Liver (tissue), 9 donors: Measurements from ENCODE around the gene ABHD8. TPM values are rescaled to one million over a fixed set of nuclear protein-coding genes. Genes with fewer than 3 reads are reported as not detected.

Source experiments
- DNase-seq: peaks from one replicate; pipeline ENCODE4 v3.0.0-alpha.2; 2017; ENCODE audit warnings: low spot score
- H3K27ac ChIP-seq, 2 donors: one replicate each; pipeline ENCODE4 v1.7.0; 2013; ENCODE audit warnings: inconsistent platforms in 2 of 2, low read length in 2 of 2, control low read depth in 1 of 2, low read depth in 1 of 2, mild to moderate bottlenecking in 1 of 2
- H3K27me3 ChIP-seq, 4 donors: one replicate each; pipeline versions ENCODE4 v1.6.1 to v1.7.0; 2013; ENCODE audit warnings: low read length in 3 of 4, inconsistent platforms in 1 of 4, mild to moderate bottlenecking in 1 of 4, moderate library complexity in 1 of 4; ENCODE audit not compliant: control insufficient read depth in 4 of 4, insufficient read depth in 4 of 4
- H3K36me3 ChIP-seq, 4 donors: one replicate each; pipeline versions ENCODE4 v1.6.1 to v1.7.0; 2013; ENCODE audit warnings: low read length in 3 of 4, mild to moderate bottlenecking in 3 of 4, low read depth in 1 of 4, moderate library complexity in 1 of 4; ENCODE audit not compliant: control insufficient read depth in 4 of 4, insufficient read depth in 3 of 4
- H3K4me1 ChIP-seq, 4 donors: one replicate each; pipeline versions ENCODE4 v1.6.1 to v1.7.0; 2013; ENCODE audit warnings: low read length in 3 of 4, mild to moderate bottlenecking in 3 of 4, moderate library complexity in 1 of 4; ENCODE audit not compliant: control insufficient read depth in 4 of 4, insufficient read depth in 4 of 4
- H3K4me3 ChIP-seq, 3 donors: one replicate each; pipeline versions ENCODE4 v1.6.1 to v1.7.0; 2013; ENCODE audit warnings: low read length in 3 of 3, control low read depth in 1 of 3, low read depth in 1 of 3, mild to moderate bottlenecking in 1 of 3
- H3K9ac ChIP-seq, 2 donors: one replicate each; pipeline ENCODE4 v1.7.0; 2013; ENCODE audit warnings: low read length in 2 of 2, mild to moderate bottlenecking in 2 of 2, moderate library complexity in 2 of 2, control low read depth in 1 of 2, low read depth in 1 of 2
- H3K9me3 ChIP-seq, 4 donors: one replicate each; pipeline versions ENCODE4 v1.6.1 to v1.7.0; 2013; ENCODE audit warnings: low read length in 3 of 4; ENCODE audit not compliant: control insufficient read depth in 4 of 4
- EGR1 ChIP-seq, 2 donors: IDR thresholded peaks; 2 replicates each; pipeline ENCODE4 v1.6.1; 2016 to 2018; ENCODE audit warnings: antibody characterized with exemption in 2 of 2, low read depth in 2 of 2
- FOXA1 ChIP-seq: IDR thresholded peaks from 2 replicates; pipeline ENCODE4 v1.6.1; 2016; ENCODE audit warnings: antibody characterized with exemption
- FOXA2 ChIP-seq: IDR thresholded peaks from 2 replicates; pipeline ENCODE4 v1.6.1; 2016; ENCODE audit warnings: antibody characterized with exemption
- GABPA ChIP-seq, 2 donors: IDR thresholded peaks in 1 of 2; conservative IDR thresholded peaks in 1 of 2; 2 replicates each; pipeline ENCODE4 v1.6.1; 2016; ENCODE audit warnings: antibody characterized with exemption in 2 of 2, mild to moderate bottlenecking in 1 of 2, moderate library complexity in 1 of 2
- HNF4A ChIP-seq, 2 donors: conservative IDR thresholded peaks; 2 replicates each; pipeline ENCODE4 v1.6.1; 2016; ENCODE audit warnings: antibody characterized with exemption in 2 of 2, mild to moderate bottlenecking in 2 of 2
- HNF4G ChIP-seq: IDR thresholded peaks from 2 replicates; pipeline ENCODE4 v1.6.1; 2016; ENCODE audit warnings: antibody characterized with exemption
- JUND ChIP-seq, 2 donors: IDR thresholded peaks; 2 replicates each; pipeline ENCODE4 v1.6.1; 2016; ENCODE audit warnings: antibody characterized with exemption in 2 of 2
- NR2F2 ChIP-seq: IDR thresholded peaks from 2 replicates; pipeline ENCODE4 v1.6.1; 2016; ENCODE audit warnings: antibody characterized with exemption
- RAD21 ChIP-seq, 2 donors: IDR thresholded peaks; 2 replicates each; pipeline ENCODE4 v1.6.1; 2016; ENCODE audit warnings: antibody characterized with exemption in 2 of 2, mild to moderate bottlenecking in 2 of 2
- RXRA ChIP-seq, 2 donors: IDR thresholded peaks; 2 replicates each; pipeline ENCODE4 v1.6.1; 2017 to 2018; ENCODE audit warnings: antibody characterized with exemption in 2 of 2, mild to moderate bottlenecking in 1 of 2
- SP1 ChIP-seq: IDR thresholded peaks from 2 replicates; pipeline ENCODE4 v1.6.1; 2018; ENCODE audit warnings: antibody characterized with exemption, mild to moderate bottlenecking
- TAF1 ChIP-seq: conservative IDR thresholded peaks from 2 replicates; pipeline ENCODE4 v1.6.1; 2016; ENCODE audit warnings: antibody characterized with exemption, mild to moderate bottlenecking
- YY1 ChIP-seq: IDR thresholded peaks from 2 replicates; pipeline ENCODE4 v1.6.1; 2016; ENCODE audit warnings: antibody characterized with exemption, mild to moderate bottlenecking
- WGBS: extraction: QIAGEN DNeasy Blood & Tissue Kit; methylation state at CpG from one replicate; pipeline ENCODE4 v1.1.7; 2013; 5-methylcytosine and 5-hydroxymethylcytosine counted together
- polyA plus RNA-seq, 2 donors: library from polyadenylated mRNA; stranded (reverse) in 1 of 2; unstranded in 1 of 2; fragments of 200-250 nt in 1 of 2; fragments of >200 nt in 1 of 2; fragmentation: Nextera tagmentation in 1 of 2; extraction: Ambion mirVana in 1 of 2; gene quantifications; one replicate each; pipeline versions ENCODE4 v1.2.1 to v1.2.3, GENCODE V29; 2013 to 2015
- total RNA-seq, 2 donors: library from RNA; depleted of rRNA; stranded (reverse); fragments of >200 nt; gene quantifications; one replicate each; pipeline ENCODE4 v1.2.3, GENCODE V29; 2014
- TF ChIP-seq, protein P1 (sequence below): IDR thresholded peaks from 2 replicates; pipeline ENCODE4 v1.6.1; 2016; ENCODE audit warnings: antibody characterized with exemption, mild to moderate bottlenecking
- TF ChIP-seq, protein P2 (sequence below): IDR thresholded peaks from 2 replicates; pipeline ENCODE4 v1.6.1; 2016; ENCODE audit warnings: antibody characterized with exemption
- TF ChIP-seq, protein P3 (sequence below): IDR thresholded peaks from 2 replicates; pipeline ENCODE4 v1.6.1; 2016; ENCODE audit warnings: antibody characterized with exemption
- TF ChIP-seq, protein P4 (sequence below): fragments of 150-350 bp; IDR thresholded peaks from 2 replicates; pipeline ENCODE4 v1.5.1; 2017; ENCODE audit warnings: improper control_type of control experiment, low read depth, low read length; ENCODE audit not compliant: missing input control
- TF ChIP-seq, protein P5 (sequence below): IDR thresholded peaks from 2 replicates; pipeline ENCODE4 v1.6.1; 2016; ENCODE audit warnings: antibody characterized with exemption
- donor health status: healthy.
- donor health status: healthy.
- donor health status: healthy.
- donor health status: healthy.
- donor health status: healthy.

ABHD8 gene
- total and polyA plus RNA-seq, 4 donors, result 6.3 to 26.9 (median 14.4) TPM

DNA sequence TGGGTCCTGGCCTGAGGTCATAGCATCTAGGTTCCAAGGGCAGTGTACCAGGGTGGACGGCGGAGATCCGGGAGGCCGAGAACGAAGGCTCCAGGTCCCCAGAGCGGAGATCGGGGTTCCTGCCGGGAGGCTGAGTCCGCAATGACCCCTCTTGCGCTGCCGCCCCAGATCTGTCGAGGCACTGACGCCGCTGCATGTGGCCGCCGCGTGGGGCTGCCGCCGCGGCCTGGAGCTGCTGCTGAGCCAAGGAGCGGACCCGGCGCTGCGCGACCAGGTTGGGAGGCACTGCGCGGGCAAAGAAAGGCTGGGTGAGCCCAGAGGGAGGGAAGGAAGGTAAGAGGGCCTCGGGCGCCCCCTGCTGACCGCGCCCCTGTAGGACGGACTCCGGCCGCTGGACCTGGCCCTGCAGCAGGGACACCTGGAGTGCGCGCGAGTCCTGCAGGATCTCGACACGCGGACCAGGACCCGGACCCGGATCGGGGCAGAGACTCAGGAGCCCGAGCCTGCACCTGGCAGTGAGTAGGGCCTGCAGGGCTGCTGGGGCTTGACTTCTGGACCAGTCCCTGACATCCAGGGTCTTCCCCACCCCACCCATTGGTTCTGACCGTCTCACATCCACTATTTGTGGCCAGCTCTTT, 20.6 kb downstream of the ABHD8 start (continued):
- TF ChIP-seq, protein P1, sequence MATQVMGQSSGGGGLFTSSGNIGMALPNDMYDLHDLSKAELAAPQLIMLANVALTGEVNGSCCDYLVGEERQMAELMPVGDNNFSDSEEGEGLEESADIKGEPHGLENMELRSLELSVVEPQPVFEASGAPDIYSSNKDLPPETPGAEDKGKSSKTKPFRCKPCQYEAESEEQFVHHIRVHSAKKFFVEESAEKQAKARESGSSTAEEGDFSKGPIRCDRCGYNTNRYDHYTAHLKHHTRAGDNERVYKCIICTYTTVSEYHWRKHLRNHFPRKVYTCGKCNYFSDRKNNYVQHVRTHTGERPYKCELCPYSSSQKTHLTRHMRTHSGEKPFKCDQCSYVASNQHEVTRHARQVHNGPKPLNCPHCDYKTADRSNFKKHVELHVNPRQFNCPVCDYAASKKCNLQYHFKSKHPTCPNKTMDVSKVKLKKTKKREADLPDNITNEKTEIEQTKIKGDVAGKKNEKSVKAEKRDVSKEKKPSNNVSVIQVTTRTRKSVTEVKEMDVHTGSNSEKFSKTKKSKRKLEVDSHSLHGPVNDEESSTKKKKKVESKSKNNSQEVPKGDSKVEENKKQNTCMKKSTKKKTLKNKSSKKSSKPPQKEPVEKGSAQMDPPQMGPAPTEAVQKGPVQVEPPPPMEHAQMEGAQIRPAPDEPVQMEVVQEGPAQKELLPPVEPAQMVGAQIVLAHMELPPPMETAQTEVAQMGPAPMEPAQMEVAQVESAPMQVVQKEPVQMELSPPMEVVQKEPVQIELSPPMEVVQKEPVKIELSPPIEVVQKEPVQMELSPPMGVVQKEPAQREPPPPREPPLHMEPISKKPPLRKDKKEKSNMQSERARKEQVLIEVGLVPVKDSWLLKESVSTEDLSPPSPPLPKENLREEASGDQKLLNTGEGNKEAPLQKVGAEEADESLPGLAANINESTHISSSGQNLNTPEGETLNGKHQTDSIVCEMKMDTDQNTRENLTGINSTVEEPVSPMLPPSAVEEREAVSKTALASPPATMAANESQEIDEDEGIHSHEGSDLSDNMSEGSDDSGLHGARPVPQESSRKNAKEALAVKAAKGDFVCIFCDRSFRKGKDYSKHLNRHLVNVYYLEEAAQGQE, result no peak
- no peak for TF ChIP-seq YY1

DNA sequence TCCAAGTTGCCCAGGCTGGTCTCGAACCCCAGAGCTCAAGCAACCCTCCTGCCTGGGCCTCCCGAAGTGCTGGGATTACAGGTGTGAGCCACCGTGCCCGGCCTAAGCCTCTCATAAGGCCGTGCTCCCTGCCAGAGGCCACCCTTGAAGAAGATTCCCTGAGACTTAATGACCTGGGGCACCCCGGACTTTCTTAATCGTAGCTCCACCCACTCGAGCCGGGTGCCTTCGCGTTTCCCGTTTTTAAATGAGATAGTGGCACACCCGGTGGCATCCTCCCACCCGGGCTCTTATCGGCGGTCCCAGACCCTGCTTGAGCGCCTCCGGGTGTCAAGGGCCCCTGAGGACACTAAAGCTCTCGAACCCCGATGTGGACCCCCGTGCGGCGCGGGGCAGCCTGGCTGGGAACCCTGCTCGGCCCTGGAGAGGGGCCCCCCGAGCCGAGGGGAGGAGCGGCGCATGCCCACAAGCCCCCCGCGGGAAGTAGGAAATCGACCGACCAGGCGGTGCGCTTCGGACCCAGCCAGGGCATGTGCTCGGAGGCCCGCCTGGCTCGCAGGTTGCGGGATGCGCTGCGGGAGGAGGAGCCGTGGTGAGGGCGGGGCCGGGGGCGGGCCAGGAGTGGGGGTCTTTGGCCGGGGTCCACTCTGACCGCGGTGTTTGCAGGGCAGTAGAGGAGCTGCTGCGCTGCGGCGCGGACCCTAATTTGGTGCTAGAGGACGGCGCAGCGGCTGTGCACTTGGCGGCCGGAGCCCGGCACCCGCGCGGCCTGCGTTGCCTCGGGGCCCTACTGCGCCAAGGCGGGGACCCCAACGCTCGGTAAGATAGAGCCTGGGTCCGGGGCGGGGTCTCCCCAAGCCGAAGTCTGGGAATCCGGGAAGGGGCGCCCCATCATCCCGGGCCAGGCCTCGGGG, 21.6 kb downstream of the ABHD8 start, which contains the start of gene ANKLE1:
Gene ANKLE1, plus strand, starts transcription at position 511 of the 914 bp plus-strand sequence. Its CDS starts 20 bp downstream, at position 531.
- H3K27me3 ChIP-seq, result no peaks in the 10 kb centered on the region
- peak; percentile 87 for DNase-seq
- TF ChIP-seq GABPA (IDR thresholded peaks at IDR 0.05 in 1 of 2, conservative IDR thresholded peaks at IDR 0.05 in 1 of 2) (no peak), FOXA1 (no peak), HNF4G (no peak), RXRA (IDR thresholded peaks at IDR 0.05) (no peak), SP1 (no peak), TAF1 (no peak), EGR1 (IDR thresholded peaks at IDR 0.05; ENCODE audit: low read depth in 2 of 2) (no peak), NR2F2 (no peak), YY1 (no peak), FOXA2 (no peak), HNF4A (conservative IDR thresholded peaks at IDR 0.05) (no peak), JUND (IDR thresholded peaks at IDR 0.05) (no peak), RAD21 (IDR thresholded peaks at IDR 0.05) (no peak)
- TF ChIP-seq, protein P1, result no peak
- TF ChIP-seq, protein P2, sequence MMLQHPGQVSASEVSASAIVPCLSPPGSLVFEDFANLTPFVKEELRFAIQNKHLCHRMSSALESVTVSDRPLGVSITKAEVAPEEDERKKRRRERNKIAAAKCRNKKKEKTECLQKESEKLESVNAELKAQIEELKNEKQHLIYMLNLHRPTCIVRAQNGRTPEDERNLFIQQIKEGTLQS, result no peak
- TF ChIP-seq, protein P3, sequence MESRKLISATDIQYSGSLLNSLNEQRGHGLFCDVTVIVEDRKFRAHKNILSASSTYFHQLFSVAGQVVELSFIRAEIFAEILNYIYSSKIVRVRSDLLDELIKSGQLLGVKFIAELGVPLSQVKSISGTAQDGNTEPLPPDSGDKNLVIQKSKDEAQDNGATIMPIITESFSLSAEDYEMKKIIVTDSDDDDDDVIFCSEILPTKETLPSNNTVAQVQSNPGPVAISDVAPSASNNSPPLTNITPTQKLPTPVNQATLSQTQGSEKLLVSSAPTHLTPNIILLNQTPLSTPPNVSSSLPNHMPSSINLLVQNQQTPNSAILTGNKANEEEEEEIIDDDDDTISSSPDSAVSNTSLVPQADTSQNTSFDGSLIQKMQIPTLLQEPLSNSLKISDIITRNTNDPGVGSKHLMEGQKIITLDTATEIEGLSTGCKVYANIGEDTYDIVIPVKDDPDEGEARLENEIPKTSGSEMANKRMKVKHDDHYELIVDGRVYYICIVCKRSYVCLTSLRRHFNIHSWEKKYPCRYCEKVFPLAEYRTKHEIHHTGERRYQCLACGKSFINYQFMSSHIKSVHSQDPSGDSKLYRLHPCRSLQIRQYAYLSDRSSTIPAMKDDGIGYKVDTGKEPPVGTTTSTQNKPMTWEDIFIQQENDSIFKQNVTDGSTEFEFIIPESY, result no peak
- TF ChIP-seq, protein P4, sequence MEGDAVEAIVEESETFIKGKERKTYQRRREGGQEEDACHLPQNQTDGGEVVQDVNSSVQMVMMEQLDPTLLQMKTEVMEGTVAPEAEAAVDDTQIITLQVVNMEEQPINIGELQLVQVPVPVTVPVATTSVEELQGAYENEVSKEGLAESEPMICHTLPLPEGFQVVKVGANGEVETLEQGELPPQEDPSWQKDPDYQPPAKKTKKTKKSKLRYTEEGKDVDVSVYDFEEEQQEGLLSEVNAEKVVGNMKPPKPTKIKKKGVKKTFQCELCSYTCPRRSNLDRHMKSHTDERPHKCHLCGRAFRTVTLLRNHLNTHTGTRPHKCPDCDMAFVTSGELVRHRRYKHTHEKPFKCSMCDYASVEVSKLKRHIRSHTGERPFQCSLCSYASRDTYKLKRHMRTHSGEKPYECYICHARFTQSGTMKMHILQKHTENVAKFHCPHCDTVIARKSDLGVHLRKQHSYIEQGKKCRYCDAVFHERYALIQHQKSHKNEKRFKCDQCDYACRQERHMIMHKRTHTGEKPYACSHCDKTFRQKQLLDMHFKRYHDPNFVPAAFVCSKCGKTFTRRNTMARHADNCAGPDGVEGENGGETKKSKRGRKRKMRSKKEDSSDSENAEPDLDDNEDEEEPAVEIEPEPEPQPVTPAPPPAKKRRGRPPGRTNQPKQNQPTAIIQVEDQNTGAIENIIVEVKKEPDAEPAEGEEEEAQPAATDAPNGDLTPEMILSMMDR, result no peak
- TF ChIP-seq, protein P5, sequence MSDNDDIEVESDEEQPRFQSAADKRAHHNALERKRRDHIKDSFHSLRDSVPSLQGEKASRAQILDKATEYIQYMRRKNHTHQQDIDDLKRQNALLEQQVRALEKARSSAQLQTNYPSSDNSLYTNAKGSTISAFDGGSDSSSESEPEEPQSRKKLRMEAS, result no peak
- 10% methylated on average over 75 of the region's 75 CpGs for WGBS
- H3K27ac ChIP-seq, result no peak within 1 kb of the TSS
- peaks cover 3 to 19% (median 9%) of the 10 kb centered on the region in 4 donors for H3K4me1 ChIP-seq
- no peaks in the 10 kb centered on the region for H3K9me3 ChIP-seq
- H3K36me3 ChIP-seq, result peaks cover 0 to 9% (median 5%) of the 10 kb centered on the region in 4 donors
- H3K4me3 ChIP-seq, result peak within 1 kb of the TSS in 1 of 3 donors; percentile 36
- H3K9ac ChIP-seq, result no peak within 1 kb of the TSS
